Activated CD8-positive, alpha-beta memory T cell treated with anti-CD3 and anti-CD28 coated beads for 24 hours (primary cell): ENCODE data around the gene HYLS1.
A peak's percentile ranks its signal among the peaks of the same experiment; 100 is the strongest.
"Not testable (repeated sequence)": the region's sequence is repeated elsewhere in the genome, so short reads cannot be mapped to it uniquely, and the experiment has no call there.

ENCODE experiments used
- DNase-seq: peaks from one replicate; pipeline ENCODE4 v3.0.0-alpha.2; 2020

Gene HYLS1

GRCh38 chr11:125887373-125888324 is at the start of gene HYLS1:
Gene HYLS1 (plus strand): TSS chr11:125887668. CDS start chr11:125899369, 11,701 bp downstream.
- DNase-seq = peak; percentile 99

- no peak for DNase-seq
Measured at GRCh38 chr11:125842321-125842948, 45.0 kb upstream of the HYLS1 start.

- no peak for DNase-seq
Measured at GRCh38 chr11:125846188-125846587, 41.3 kb upstream of the HYLS1 start.

- not testable (repeated sequence) for DNase-seq
Measured at GRCh38 chr11:125857670-125858069, 29.8 kb upstream of the HYLS1 start.

GRCh38 chr11:125862786-125863185 is 24.7 kb upstream of the HYLS1 start:
- DNase-seq = not testable (repeated sequence)

- DNase-seq = not testable (repeated sequence)
Measured at GRCh38 chr11:125865354-125865753, 22.1 kb upstream of the HYLS1 start.

GRCh38 chr11:125869521-125869920 is 17.9 kb upstream of the HYLS1 start:
- DNase-seq = no peak

GRCh38 chr11:125871391-125872137 is 15.9 kb upstream of the HYLS1 start:
- DNase-seq = no peak

GRCh38 chr11:125872138-125872491 is 15.4 kb upstream of the HYLS1 start:
- no peak for DNase-seq

GRCh38 chr11:125873881-125874555 is 13.4 kb upstream of the HYLS1 start:
- no peak for DNase-seq

- no peak for DNase-seq
Measured at GRCh38 chr11:125874556-125875124, 12.8 kb upstream of the HYLS1 start.

GRCh38 chr11:125881291-125881690 is 6.2 kb upstream of the HYLS1 start:
- no peak for DNase-seq

GRCh38 chr11:125883375-125883774 is 4.1 kb upstream of the HYLS1 start:
- DNase-seq = no peak

GRCh38 chr11:125886997-125887372 is 483 bp upstream of the HYLS1 start:
- no peak for DNase-seq

GRCh38 chr11:125890447-125891100 is 3.1 kb downstream of the HYLS1 start:
- DNase-seq = no peak

- no peak for DNase-seq
Measured at GRCh38 chr11:125892071-125892470, 4.6 kb downstream of the HYLS1 start.

GRCh38 chr11:125892994-125893393 is 5.5 kb downstream of the HYLS1 start:
- DNase-seq = no peak

GRCh38 chr11:125901872-125902271 is 14.4 kb downstream of the HYLS1 start:
- DNase-seq = no peak

- DNase-seq = no peak
Measured at GRCh38 chr11:125902277-125902926, 14.9 kb downstream of the HYLS1 start.

- DNase-seq = peak; percentile 93
Measured at GRCh38 chr11:125902927-125903710, 15.7 kb downstream of the HYLS1 start, which contains the start of gene PUS3. Gene PUS3 (minus strand): TSS chr11:125903206. CDS start chr11:125896284, 6,922 bp downstream.
